ENCODE data around the gene CLTA. TPM values are rescaled to one million over a fixed set of nuclear protein-coding genes. Genes with fewer than 3 reads are reported as not detected.

CLTA gene
- total RNA-seq, 2 experiments from 2014 or later = 150 to 171 TPM

- H3K79me2 ChIP-seq (ENCODE audit: insufficient read depth, low read depth, low read length) = no peaks in the 10 kb centered on the region
- BruUV-seq (replicated peaks) = no TSS peak
- no peak for DNase-seq (ENCODE audit: low spot score)
- H3K36me3 ChIP-seq (ENCODE audit: insufficient read depth, low read length) = no peaks in the 10 kb centered on the region
- no peak overlapping the region for H3K4me2 ChIP-seq (ENCODE audit: low read length)
- no peak overlapping the region for H3K27ac ChIP-seq (ENCODE audit: low read depth, low read length, poor library complexity, severe bottlenecking)
- no peak for TF ChIP-seq EZH2phosphoT487 (IDR thresholded peaks at IDR 0.05; ENCODE audit: borderline replicate concordance, low read depth, low read length)
- no peak for TF ChIP-seq CTCF (conservative IDR thresholded peaks at IDR 0.05; ENCODE audit: low read length)
- no peaks in the 10 kb centered on the region for H3K9me3 ChIP-seq (ENCODE audit: low read length)
- intact Hi-C loops (cut with micrococcal nuclease; ENCODE audit: unreplicated experiment) = loop anchor here (10.0 kb wide), 1 partner anchor 128 kb away; the partner anchor contains the start of gene RECK
- peaks cover 3% of the 10 kb centered on the region for H3K4me1 ChIP-seq (ENCODE audit: insufficient read depth, low read length, poor library complexity, severe bottlenecking)
- ChIA-PET POLR2A (interaction anchor here (0.6 to 1.5 kb wide), 8 partner anchors 8 to 539 kb away, joined by 3 to 5 read pairs (median 4); partner anchors contain the start of gene CLTA), CTCF (ENCODE audit: unreplicated experiment) (no interaction called here)
- no peak overlapping the region for H2AFZ ChIP-seq (ENCODE audit: low read length)
- H4K20me1 ChIP-seq (ENCODE audit: insufficient read depth, low read length) = no peaks in the 10 kb centered on the region
- no peak overlapping the region for H3K4me3 ChIP-seq (ENCODE audit: low read depth, low read length, poor library complexity, severe bottlenecking)
- no peaks in the 10 kb centered on the region for H3K9me2 ChIP-seq (ENCODE audit: insufficient read depth, low read length)
Observed at GRCh38 chr9:36163049-36163785, 27.5 kb upstream of the CLTA start.

GRCh38 chr9:36163786-36164170 lies 26.9 kb upstream of the CLTA start:
- H3K79me2 ChIP-seq (ENCODE audit: insufficient read depth, low read depth, low read length) = no peaks in the 10 kb centered on the region
- no peak overlapping the region for H2AFZ ChIP-seq (ENCODE audit: low read length)
- H3K27ac ChIP-seq (ENCODE audit: low read depth, low read length, poor library complexity, severe bottlenecking) = no peak overlapping the region
- H4K20me1 ChIP-seq (ENCODE audit: insufficient read depth, low read length) = no peaks in the 10 kb centered on the region
- no peaks in the 10 kb centered on the region for H3K9me3 ChIP-seq (ENCODE audit: low read length)
- CTCF ChIA-PET (ENCODE audit: unreplicated experiment) = interaction anchor here (4.1 kb wide), 1 partner anchor 62 kb away, joined by 31 read pairs; no protein-coding TSS in a partner anchor
- intact Hi-C loops (cut with micrococcal nuclease; ENCODE audit: unreplicated experiment) = loop anchor here (10.0 kb wide), 1 partner anchor 129 kb away; the partner anchor contains the start of gene RECK
- H3K4me1 ChIP-seq (ENCODE audit: insufficient read depth, low read length, poor library complexity, severe bottlenecking) = peaks cover 3% of the 10 kb centered on the region
- no peaks in the 10 kb centered on the region for H3K36me3 ChIP-seq (ENCODE audit: insufficient read depth, low read length)
- POLR2A ChIA-PET = interaction anchor here (0.6 to 1.5 kb wide), 6 partner anchors 9 to 64 kb away, joined by 3 to 5 read pairs (median 4); partner anchors contain the start of gene CLTA
- no peak for DNase-seq (ENCODE audit: low spot score)
- no peak overlapping the region for H3K4me2 ChIP-seq (ENCODE audit: low read length)
- no TSS peak for BruUV-seq (replicated peaks)
- no peaks in the 10 kb centered on the region for H3K9me2 ChIP-seq (ENCODE audit: insufficient read depth, low read length)
- no peak for TF ChIP-seq CTCF (conservative IDR thresholded peaks at IDR 0.05; ENCODE audit: low read length)
- TF ChIP-seq EZH2phosphoT487 (IDR thresholded peaks at IDR 0.05; ENCODE audit: borderline replicate concordance, low read depth, low read length) = no peak
- H3K4me3 ChIP-seq (ENCODE audit: low read depth, low read length, poor library complexity, severe bottlenecking) = no peak overlapping the region

GRCh38 chr9:36164372-36164771 lies 26.3 kb upstream of the CLTA start:
- Histone ChIP-seq H3K27ac (ENCODE audit: low read depth, low read length, poor library complexity, severe bottlenecking) (no peak overlapping the region), H3K4me3 (ENCODE audit: low read depth, low read length, poor library complexity, severe bottlenecking) (no peak overlapping the region), H4K20me1 (ENCODE audit: insufficient read depth, low read length) (no peaks in the 10 kb centered on the region), H3K4me1 (ENCODE audit: insufficient read depth, low read length, poor library complexity, severe bottlenecking) (peaks cover 3% of the 10 kb centered on the region), H3K9me3 (ENCODE audit: low read length) (no peaks in the 10 kb centered on the region), H3K36me3 (ENCODE audit: insufficient read depth, low read length) (no peaks in the 10 kb centered on the region), H2AFZ (ENCODE audit: low read length) (no peak overlapping the region), H3K4me2 (ENCODE audit: low read length) (no peak overlapping the region), H3K9me2 (ENCODE audit: insufficient read depth, low read length) (no peaks in the 10 kb centered on the region), H3K79me2 (ENCODE audit: insufficient read depth, low read depth, low read length) (no peaks in the 10 kb centered on the region)
- ChIA-PET CTCF (ENCODE audit: unreplicated experiment) (interaction anchor here (4.1 kb wide), 1 partner anchor 62 kb away, joined by 31 read pairs; no protein-coding TSS in a partner anchor), POLR2A (interaction anchor here (0.7 to 1.5 kb wide), 7 partner anchors 10 to 64 kb away, joined by 3 to 5 read pairs (median 3); no protein-coding TSS in a partner anchor)
- DNase-seq (ENCODE audit: low spot score) = no peak
- BruUV-seq (replicated peaks) = no TSS peak
- intact Hi-C loops (cut with micrococcal nuclease; ENCODE audit: unreplicated experiment) = loop anchor here (10.0 kb wide), 1 partner anchor 130 kb away; the partner anchor contains the start of gene RECK
- TF ChIP-seq CTCF (conservative IDR thresholded peaks at IDR 0.05; ENCODE audit: low read length) = no peak
- no peak for TF ChIP-seq EZH2phosphoT487 (IDR thresholded peaks at IDR 0.05; ENCODE audit: borderline replicate concordance, low read depth, low read length)
